Uterus (tissue), 4 donors: ENCODE results near the gene ADGRD1. TPM values are rescaled to one million over a fixed set of nuclear protein-coding genes. Genes with fewer than 3 reads are reported as not detected.

Source experiments
- DNase-seq, 2 donors: peaks; one replicate each; pipeline ENCODE4 v3.0.0-alpha.2; 2019 to 2020
- H3K27ac ChIP-seq, 2 donors: fragments of 200-600 bp; sonication (generic); 1 replicate in 1 of 2; 2 replicates in 1 of 2; pipeline ENCODE4 v1.5.1; 2016 to 2018
- H3K27me3 ChIP-seq, 2 donors: fragments of 200-600 bp; sonication (generic); one replicate each; pipeline ENCODE4 v1.5.1; 2018 to 2019; ENCODE audit warnings: control low read depth in 1 of 2
- H3K36me3 ChIP-seq, 2 donors: fragments of 200-600 bp; sonication (generic); one replicate each; pipeline ENCODE4 v1.5.1; 2019; ENCODE audit warnings: control low read depth in 1 of 2
- H3K4me1 ChIP-seq, 2 donors: fragments of 200-600 bp; sonication (generic); one replicate each; pipeline ENCODE4 v1.5.1; 2018 to 2019; ENCODE audit warnings: control low read depth in 1 of 2
- H3K4me3 ChIP-seq, 2 donors: fragments of 200-600 bp; sonication (generic); 1 replicate in 1 of 2; 2 replicates in 1 of 2; pipeline ENCODE4 v1.5.1; 2018 to 2019; ENCODE audit warnings: mild to moderate bottlenecking in 1 of 2
- H3K9me3 ChIP-seq, 2 donors: fragments of 200-600 bp; sonication (generic); one replicate each; pipeline ENCODE4 v1.5.1; 2019; ENCODE audit warnings: control low read depth in 1 of 2
- POLR2A ChIP-seq, 2 donors: fragments of 450-650 bp; IDR thresholded peaks; one replicate each; pipeline ENCODE4 v1.6.1; 2016; ENCODE audit warnings: antibody characterized with exemption in 2 of 2, mild to moderate bottlenecking in 1 of 2, moderate library complexity in 1 of 2
- intact Hi-C: fragments of 100-400 bp; cut with DNase I; formaldehyde crosslinking; loops from one replicate; pipeline ENCODE4 v1.15.1; 2023; ENCODE audit warnings: low total_unique reads
- total RNA-seq, 4 donors: library from RNA; depleted of rRNA in 3 of 4; stranded (reverse); fragments of >200 nt in 3 of 4; gene quantifications; one replicate each; pipeline versions ENCODE4 v1.1.0 to v1.2.4, GENCODE V29; 2014 to 2023
- TF ChIP-seq, protein P1 (sequence below), 4 experiments: fragments of 200-600 bp in 2 of 4; fragments of 450-650 bp in 2 of 4; sonication (generic) in 2 of 4; IDR thresholded peaks; one replicate each; pipeline ENCODE4 v1.5.1; 2016 to 2019; ENCODE audit warnings: antibody characterized with exemption in 4 of 4, mild to moderate bottlenecking in 2 of 4, moderate library complexity in 1 of 4
- donor health status: DM: yes; HTN: yes; CAD: no.

ADGRD1 gene
- total RNA-seq, 4 donors from 2014 or later = 13.5 to 89.9 (median 33.7) TPM

DNA sequence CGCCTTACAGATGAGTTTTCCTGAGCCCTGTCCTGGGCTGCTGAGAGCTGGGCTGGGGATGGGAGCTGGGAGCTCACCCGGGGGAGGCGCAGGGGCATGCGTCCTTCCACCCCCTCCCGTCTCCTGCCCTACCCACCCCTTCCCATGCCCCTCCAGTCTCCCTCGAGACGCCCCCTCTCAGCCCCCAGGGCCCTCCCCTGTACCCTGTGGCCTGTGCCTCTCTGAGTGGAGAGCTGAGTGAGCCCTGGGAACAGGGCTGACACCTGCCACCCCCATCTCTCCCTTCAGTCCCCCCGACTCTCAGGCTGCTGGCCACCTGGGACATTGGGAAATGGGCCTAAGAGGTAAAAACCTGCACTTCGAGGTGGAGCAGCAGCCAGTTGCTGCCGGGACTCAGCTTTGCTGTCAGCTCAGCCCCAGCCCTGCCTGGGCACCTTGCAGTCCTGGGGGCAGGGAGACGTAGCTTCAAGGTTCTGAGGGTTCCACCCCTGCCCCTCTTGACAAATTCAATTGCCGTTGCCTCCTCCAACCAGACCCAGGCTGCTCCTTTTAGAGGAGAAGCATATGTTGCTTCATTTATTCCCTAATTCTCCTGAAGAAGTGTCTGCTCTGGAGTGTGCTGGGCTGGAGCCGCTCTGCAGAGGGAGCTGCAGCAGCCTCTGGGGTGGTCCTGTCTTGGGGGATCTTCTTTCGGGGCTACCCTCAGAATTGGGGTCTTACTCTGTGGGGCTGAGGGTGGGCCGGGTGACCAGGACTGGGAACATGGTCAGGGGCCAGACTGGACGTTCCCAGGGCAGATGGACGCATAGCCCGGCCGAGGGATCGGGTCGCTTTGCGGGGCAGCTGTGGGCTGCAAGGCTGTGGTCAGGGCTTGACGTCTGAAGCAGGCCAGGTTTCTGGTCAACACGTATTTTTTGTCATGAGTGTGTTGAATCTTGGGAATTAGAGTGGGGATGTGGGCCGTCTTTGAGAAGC lies 141.4 kb downstream of the ADGRD1 start:
- no peaks in the 10 kb centered on the region for H3K27me3 ChIP-seq
- H3K9me3 ChIP-seq = no peaks in the 10 kb centered on the region
- TF ChIP-seq, protein P1, sequence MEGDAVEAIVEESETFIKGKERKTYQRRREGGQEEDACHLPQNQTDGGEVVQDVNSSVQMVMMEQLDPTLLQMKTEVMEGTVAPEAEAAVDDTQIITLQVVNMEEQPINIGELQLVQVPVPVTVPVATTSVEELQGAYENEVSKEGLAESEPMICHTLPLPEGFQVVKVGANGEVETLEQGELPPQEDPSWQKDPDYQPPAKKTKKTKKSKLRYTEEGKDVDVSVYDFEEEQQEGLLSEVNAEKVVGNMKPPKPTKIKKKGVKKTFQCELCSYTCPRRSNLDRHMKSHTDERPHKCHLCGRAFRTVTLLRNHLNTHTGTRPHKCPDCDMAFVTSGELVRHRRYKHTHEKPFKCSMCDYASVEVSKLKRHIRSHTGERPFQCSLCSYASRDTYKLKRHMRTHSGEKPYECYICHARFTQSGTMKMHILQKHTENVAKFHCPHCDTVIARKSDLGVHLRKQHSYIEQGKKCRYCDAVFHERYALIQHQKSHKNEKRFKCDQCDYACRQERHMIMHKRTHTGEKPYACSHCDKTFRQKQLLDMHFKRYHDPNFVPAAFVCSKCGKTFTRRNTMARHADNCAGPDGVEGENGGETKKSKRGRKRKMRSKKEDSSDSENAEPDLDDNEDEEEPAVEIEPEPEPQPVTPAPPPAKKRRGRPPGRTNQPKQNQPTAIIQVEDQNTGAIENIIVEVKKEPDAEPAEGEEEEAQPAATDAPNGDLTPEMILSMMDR (IDR thresholded peaks at IDR 0.05) = no peak
- no peak for TF ChIP-seq POLR2A (IDR thresholded peaks at IDR 0.05)
- intact Hi-C loops = no loop called here
- H3K4me3 ChIP-seq = no peak overlapping the region
- no peaks in the 10 kb centered on the region for H3K4me1 ChIP-seq
- H3K36me3 ChIP-seq = no peaks in the 10 kb centered on the region
- H3K27ac ChIP-seq = no peak overlapping the region
- DNase-seq = peak; percentile 8 to 9

DNA sequence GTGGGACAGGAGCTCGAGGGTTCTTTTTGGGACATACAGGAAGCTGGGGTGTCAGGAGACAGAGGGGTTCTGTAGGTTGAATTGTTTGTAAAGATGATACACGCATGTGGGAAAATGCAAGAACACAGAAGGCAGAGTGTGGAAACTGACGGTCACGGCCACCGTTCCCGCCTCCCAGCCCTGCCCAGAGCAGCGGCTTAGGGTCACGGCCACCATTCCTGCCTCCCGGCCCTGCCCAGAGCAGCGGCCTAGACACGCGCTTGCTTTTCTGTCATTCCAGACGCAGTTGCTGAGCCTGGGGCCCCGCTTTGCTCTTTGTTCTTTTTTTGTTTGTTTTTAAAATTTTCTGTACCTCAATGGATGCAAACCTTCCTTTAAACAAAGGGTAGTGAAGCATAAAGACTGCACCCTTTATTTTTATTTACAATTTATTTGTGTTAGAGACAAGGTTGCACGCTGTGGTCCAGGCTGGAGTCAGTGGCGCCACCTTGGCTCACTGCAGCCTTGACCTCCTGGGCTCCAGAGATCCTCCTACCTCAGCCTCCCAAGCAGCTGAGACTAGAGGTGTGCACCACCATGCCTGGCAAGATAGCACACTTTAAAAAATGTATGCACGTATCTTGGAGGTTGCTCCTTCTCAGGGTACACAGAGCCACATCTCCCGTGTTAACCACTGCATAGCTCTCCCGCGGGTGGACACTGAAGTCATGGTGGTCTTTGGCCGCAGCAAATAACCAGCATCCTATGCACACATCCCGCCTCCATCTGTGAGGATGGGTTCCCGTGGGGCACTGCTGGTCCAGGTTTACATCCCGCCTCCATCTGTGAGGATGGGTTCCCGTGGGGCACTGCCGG lies 142.3 kb downstream of the ADGRD1 start:
- Histone ChIP-seq H3K4me3 (no peak overlapping the region), H3K27ac (no peak overlapping the region), H3K27me3 (no peaks in the 10 kb centered on the region), H3K36me3 (no peaks in the 10 kb centered on the region), H3K9me3 (no peaks in the 10 kb centered on the region), H3K4me1 (no peaks in the 10 kb centered on the region)
- peak; percentile 8 to 9 for DNase-seq
- intact Hi-C loops = no loop called here
- TF ChIP-seq, protein P1 (IDR thresholded peaks at IDR 0.05) = no peak
- no peak for TF ChIP-seq POLR2A (IDR thresholded peaks at IDR 0.05)

DNA sequence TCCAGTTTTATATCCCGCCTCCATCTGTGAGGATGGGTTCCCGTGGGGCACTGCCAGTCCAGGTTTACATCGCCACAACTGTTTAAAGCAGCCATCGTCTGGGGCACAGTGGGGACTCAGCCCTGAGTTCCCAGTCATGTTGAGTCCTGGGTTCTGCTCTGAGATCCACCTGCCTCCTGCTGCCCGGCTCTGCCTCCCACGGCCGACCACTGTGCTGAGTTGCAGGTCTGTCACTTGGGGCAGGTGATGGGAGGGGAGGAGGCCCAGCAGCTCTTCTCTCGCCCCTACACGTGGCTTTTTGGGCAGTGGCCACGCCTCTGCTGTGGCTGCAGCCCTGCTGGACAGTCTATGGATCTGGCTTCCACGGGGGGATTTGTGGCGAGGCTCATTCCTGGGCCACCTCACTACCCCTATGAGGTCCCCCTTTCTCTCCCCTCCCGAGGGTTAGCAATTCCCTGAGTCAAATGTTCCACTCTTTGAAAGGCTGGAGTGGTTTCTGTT lies 143.0 kb downstream of the ADGRD1 start:
- no peaks in the 10 kb centered on the region for H3K27me3 ChIP-seq
- H3K9me3 ChIP-seq = no peaks in the 10 kb centered on the region
- no peak overlapping the region for H3K4me3 ChIP-seq
- no peak overlapping the region for H3K27ac ChIP-seq
- no peaks in the 10 kb centered on the region for H3K36me3 ChIP-seq
- H3K4me1 ChIP-seq = no peaks in the 10 kb centered on the region
- intact Hi-C loops = no loop called here
- peak in 1 of 2 donors; percentile 3 for DNase-seq
- TF ChIP-seq POLR2A (IDR thresholded peaks at IDR 0.05) = no peak
- TF ChIP-seq, protein P1 (IDR thresholded peaks at IDR 0.05) = no peak

DNA sequence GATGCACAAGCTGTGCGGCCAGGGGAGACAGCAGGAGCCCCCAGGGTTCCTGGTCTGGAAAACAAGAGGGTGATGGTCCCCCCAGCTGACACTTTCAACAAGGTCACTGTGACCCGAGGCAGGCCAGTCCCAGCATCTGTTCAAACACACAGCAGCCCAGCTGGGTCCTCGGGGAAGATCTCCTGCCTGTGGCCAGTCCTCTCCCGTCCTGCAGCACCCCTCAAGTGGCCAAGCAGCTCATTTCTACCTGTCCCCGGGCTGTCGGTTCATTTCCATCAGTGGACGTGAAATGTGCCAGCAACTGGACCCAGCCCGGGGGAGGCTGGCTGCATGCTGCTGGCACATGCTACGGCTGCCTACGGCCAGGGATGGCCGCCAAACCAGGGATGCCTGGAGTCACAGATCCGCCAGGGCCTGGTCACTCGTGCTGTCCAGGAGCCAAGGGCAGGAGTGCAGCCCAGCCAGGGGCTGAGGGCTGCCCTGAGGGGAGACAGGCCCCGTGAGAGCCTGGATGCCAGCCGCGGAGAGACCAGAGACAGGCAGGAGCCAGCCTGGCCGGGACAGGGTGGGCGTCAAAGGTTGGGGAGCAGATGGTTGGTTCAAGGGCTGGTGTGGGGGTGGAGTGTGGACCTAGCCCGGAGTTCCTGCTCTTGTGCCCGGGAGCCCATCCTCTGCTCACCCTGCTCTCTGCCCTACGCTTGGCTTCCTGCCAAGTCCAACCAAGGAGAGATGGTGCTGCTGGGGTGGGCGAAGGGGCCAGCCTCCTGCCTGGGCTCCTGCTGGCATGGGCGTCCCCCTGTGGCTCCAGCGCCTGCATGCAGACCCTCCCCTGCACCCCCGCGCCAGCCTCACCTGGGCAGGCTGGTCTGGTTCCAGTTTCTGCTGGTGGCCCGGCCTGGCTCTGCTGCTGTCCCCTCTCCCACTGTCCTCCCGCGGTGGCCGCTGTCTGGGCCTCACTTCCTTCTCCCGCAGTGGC lies 143.8 kb downstream of the ADGRD1 start:
- H3K9me3 ChIP-seq = no peaks in the 10 kb centered on the region
- intact Hi-C loops = no loop called here
- TF ChIP-seq POLR2A (IDR thresholded peaks at IDR 0.05) = no peak
- TF ChIP-seq, protein P1 (IDR thresholded peaks at IDR 0.05) = no peak
- H3K27ac ChIP-seq = no peak overlapping the region
- H3K4me1 ChIP-seq = no peaks in the 10 kb centered on the region
- DNase-seq = peak; percentile 14 to 15
- no peak overlapping the region for H3K4me3 ChIP-seq
- no peaks in the 10 kb centered on the region for H3K27me3 ChIP-seq
- H3K36me3 ChIP-seq = no peaks in the 10 kb centered on the region
